Heart right ventricle (tissue), 16 donors: ENCODE results near the gene FGGY. TPM values are rescaled to one million over a fixed set of nuclear protein-coding genes. Genes with fewer than 3 reads are reported as not detected.

Experiments
- ATAC-seq, 8 donors: fragments of 200-7000 bp; cut with Tn5 transposase; one replicate each; pipeline ENCODE4 v1.9.1; 2020; ENCODE audit warnings: mild to moderate bottlenecking in 8 of 8, moderate library complexity in 8 of 8, moderate number of reproducible peaks in 1 of 8
- DNase-seq, 2 donors: peaks; one replicate each; pipeline ENCODE4 v3.0.0-alpha.2; 2020
- H3K27ac ChIP-seq, 10 donors: fragments of 200-600 bp; sonication (generic) in 2 of 10; one replicate each; pipeline versions ENCODE4 v1.5.0 to v1.8.0; 2020 to 2022; ENCODE audit warnings: mild to moderate bottlenecking in 3 of 10
- H3K27me3 ChIP-seq, 7 donors: fragments of 200-600 bp; one replicate each; pipeline ENCODE4 v1.8.0; 2021 to 2022; ENCODE audit warnings: mild to moderate bottlenecking in 2 of 7
- H3K36me3 ChIP-seq, 9 donors: fragments of 200-600 bp; sonication (generic) in 1 of 9; one replicate each; pipeline versions ENCODE4 v1.5.0 to v1.8.0; 2020 to 2022; ENCODE audit warnings: mild to moderate bottlenecking in 2 of 9
- H3K4me1 ChIP-seq, 9 donors: fragments of 200-600 bp; sonication (generic) in 1 of 9; one replicate each; pipeline versions ENCODE4 v1.5.0 to v1.8.0; 2020 to 2022; ENCODE audit warnings: mild to moderate bottlenecking in 4 of 9
- H3K4me3 ChIP-seq, 10 donors: fragments of 200-600 bp; sonication (generic) in 2 of 10; one replicate each; pipeline versions ENCODE4 v1.5.0 to v1.8.0; 2020 to 2022; ENCODE audit warnings: mild to moderate bottlenecking in 7 of 10, moderate library complexity in 2 of 10
- H3K9me3 ChIP-seq, 11 donors: fragments of 200-600 bp in 10 of 11; sonication (generic) in 2 of 11; one replicate each; pipeline versions ENCODE4 v1.5.0 to v1.8.0; 2013 to 2022; ENCODE audit warnings: mild to moderate bottlenecking in 2 of 11, control low read depth in 1 of 11, moderate library complexity in 1 of 11
- CTCF ChIP-seq, 9 donors: fragments of 200-600 bp; sonication (generic) in 2 of 9; IDR thresholded peaks; one replicate each; pipeline versions ENCODE4 v1.5.0 to v1.8.0; 2021 to 2022; ENCODE audit warnings: antibody characterized with exemption in 9 of 9, mild to moderate bottlenecking in 5 of 9, moderate library complexity in 1 of 9
- WGBS, 2 donors: extraction: QIAGEN DNeasy Blood & Tissue Kit; methylation state at CpG; one replicate each; pipeline ENCODE4 v1.1.7; 2013; ENCODE audit warnings: inconsistent platforms in 1 of 2; 5-methylcytosine and 5-hydroxymethylcytosine counted together
- intact Hi-C, 10 donors: fragments of 100-400 bp; cut with DNase I; formaldehyde crosslinking; loops; one replicate each; pipeline versions ENCODE4 v1.11.1 to v1.14.2; 2022
- polyA plus RNA-seq, 2 donors: library from polyadenylated mRNA; stranded (reverse); fragments of 200-250 nt; gene quantifications; one replicate each; pipeline ENCODE4 v1.2.3, GENCODE V29; 2013
- total RNA-seq, 10 donors: library from RNA; stranded (reverse); fragmentation: NEBNext Ultra II Directional in 3 of 10; extraction: Animal tissue kit (Norgen Biotek cat#: 25700) in 3 of 10; gene quantifications; one replicate each; pipeline versions ENCODE4 v1.2.1 to v1.2.4, GENCODE V29; 2021 to 2023
- donor health status: Arrhythmogenic right ventricular cardiomyopathy.
- donor health status: ischemic (EF 13 %, LVEDD 7.1; RV severe dilation, severe dysfunction).
- donor health status: healthy with polysubstance abuse.
- donor health status: DM: no; HTN: yes; CAD: no.
- donor health status: DM: no; HTN: no; CAD: no.
- donor health status: ischemic (EF 25% LVEDD 6.9; RV normal size, moderate dysfunction).
- donor health status: ischemic (EF 25% LVEDD 5.7; RV mildly dilated, moderate dysfunction).
- donor health status: healthy.
- donor health status: DM: yes; HTN: yes; CAD: no.
- donor health status: Ischemic cardiomyopathy.
- donor health status: ischemic (EF 35%, LVEDD 5.7; RV mildly dilated, moderate dysfunction).
- donor health status: nonischemic (EF 11% LVEDD 7.7; RV severe dilation, severe dysfunction).
- donor health status: DM: yes; HTN: yes; CAD: no.
- donor health status: PGD.
- donor health status: ischemic (EF 29% LVEDD 5.4; RV normal size, mild dysfunction).
- donor health status: nonischemic (EF 23%, LVEDD 6.1; RV moderate dilation, normal function).

The FGGY gene
- total and polyA plus RNA-seq, 12 donors = 3.1 to 51.8 (median 34.7) TPM

DNA sequence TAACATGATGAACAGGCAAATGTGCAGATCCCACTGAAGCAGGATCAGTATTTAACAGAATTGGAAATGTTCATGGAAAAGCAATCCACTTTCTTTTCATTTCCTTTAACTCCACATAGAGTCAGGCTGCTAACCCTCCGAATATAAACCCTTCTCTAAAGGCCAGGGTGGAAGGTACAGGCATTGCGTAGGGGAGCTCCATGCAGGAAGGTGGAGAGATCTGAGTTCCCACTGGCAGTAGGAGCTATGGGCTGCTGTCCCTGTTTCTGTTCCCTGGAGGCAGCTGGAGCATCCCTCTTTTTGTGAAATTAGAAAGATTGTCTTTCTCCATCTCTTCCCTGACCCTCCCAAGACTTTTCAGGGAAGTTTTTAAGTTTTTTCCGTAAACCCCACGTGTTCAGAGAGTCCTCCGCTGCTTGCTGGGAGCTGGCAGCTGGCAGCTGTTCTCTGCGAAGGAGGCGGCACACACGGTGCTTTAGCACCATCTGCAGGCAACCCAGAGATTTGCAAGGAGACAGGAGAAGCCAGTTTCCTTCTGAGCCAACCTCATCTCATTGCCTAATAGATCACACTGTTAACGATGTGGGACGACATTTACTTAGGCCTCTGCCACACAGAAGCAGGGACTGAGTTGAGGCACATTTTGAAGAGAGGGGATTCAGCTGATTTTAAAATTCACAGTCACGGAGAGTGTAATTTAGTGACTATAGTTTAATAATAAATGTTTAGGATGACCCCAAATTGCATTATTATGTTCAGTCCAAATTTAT lies 462.4 kb downstream of the FGGY start:
- 3 to 4% methylated on average over 11 of the region's 11 CpGs for WGBS, 2 donors
- Histone ChIP-seq H3K27ac (peak overlapping the region in 9 of 10 donors; percentile 13 to 75 (median 55)), H3K4me1 (peaks cover 0 to 16% (median 7%) of the 10 kb centered on the region in 9 donors), H3K9me3 (no peaks in the 10 kb centered on the region), H3K36me3 (no peaks in the 10 kb centered on the region), H3K4me3 (peak overlapping the region in 9 of 10 donors; percentile 14 to 42 (median 29)), H3K27me3 (no peaks in the 10 kb centered on the region)
- TF ChIP-seq CTCF (IDR thresholded peaks at IDR 0.05) = peak; percentile 92 to 99 (median 96)
- ATAC-seq = peak; percentile 92 to 96 (median 94)
- intact Hi-C loops = loop anchor here (1.0 to 10.0 kb wide), 21 partner anchors 42 to 1247 kb away; partner anchors contain the start of genes FGGY (in 3 of the 10) and JUN (in 1 of the 10)
- peak; percentile 76 to 79 for DNase-seq

- 79 to 83% methylated on average over 3 of the region's 3 CpGs for WGBS, 2 donors
- TF ChIP-seq CTCF (IDR thresholded peaks at IDR 0.05) = no peak
- no peak overlapping the region for H3K4me3 ChIP-seq
- H3K4me1 ChIP-seq = peaks cover 0 to 15% (median 7%) of the 10 kb centered on the region in 9 donors
- DNase-seq = no peak
- H3K27ac ChIP-seq = no peak overlapping the region
- intact Hi-C loops = no loop called here
- H3K9me3 ChIP-seq = no peaks in the 10 kb centered on the region
- H3K36me3 ChIP-seq = no peaks in the 10 kb centered on the region
- no peaks in the 10 kb centered on the region for H3K27me3 ChIP-seq
- ATAC-seq = no peak
Measured at GRCh38 chr1:59761443-59761842, 464.5 kb downstream of the FGGY start.

DNA sequence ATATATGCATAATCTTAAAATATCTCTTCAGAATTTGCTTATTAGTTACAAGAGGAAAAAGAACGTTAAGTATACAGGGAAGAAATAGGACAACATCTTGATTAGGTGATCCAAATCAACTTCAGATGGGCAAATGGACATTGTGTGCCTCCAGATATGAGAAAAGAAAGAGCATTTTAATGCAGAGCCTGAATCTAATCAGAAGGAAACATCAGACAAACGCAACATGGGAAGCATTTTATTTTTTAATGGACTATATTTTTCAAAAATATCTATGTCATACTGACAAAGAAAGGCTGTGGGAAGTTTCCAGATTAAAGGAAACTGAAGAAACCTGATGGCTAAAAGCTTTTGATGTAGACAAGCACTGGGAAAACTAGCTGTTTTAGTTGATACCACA lies 466.5 kb downstream of the FGGY start:
- no peaks in the 10 kb centered on the region for H3K36me3 ChIP-seq
- no peak overlapping the region for H3K27ac ChIP-seq
- no peaks in the 10 kb centered on the region for H3K9me3 ChIP-seq
- H3K27me3 ChIP-seq = no peaks in the 10 kb centered on the region
- H3K4me1 ChIP-seq = peaks cover 0 to 23% (median 7%) of the 10 kb centered on the region in 9 donors
- H3K4me3 ChIP-seq = no peak overlapping the region
- no peak for DNase-seq
- intact Hi-C loops = no loop called here
- TF ChIP-seq CTCF (IDR thresholded peaks at IDR 0.05) = no peak
- no peak for ATAC-seq
- WGBS, 2 donors = 74 to 79% methylated on average over 2 of the region's 2 CpGs

DNA sequence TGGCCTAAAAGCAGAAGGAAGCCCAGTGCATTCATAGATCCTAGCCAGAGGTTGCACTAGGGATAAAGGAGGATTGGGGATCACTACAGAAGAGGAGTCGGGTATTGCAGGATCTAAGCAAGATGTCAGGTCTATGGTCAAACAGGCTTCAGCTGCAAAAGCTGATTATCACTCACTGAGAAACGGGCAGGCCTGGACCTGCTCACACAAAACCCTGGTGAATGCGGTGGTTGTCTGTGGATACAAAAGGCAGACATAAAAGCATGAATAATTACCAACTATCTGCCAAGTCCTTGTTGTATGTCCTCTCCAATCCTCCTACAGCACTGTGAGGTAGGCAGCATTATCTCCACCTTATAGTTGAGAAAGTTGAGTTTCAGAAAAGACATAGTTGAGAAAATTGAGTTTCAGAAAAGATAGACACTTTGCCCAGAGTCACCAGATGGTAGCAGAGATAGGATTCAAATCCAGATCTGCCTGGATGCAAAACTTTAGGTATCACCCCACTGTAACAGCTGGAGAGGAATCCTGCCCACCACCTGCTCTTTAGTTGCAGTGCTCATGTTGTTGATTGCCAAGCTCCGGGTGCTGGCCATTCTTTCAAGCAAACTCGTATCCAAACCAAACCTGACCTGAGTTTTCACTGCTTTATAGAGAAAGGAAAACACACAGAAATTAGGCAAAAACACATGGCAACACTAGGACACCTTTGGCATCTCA lies 468.3 kb downstream of the FGGY start:
- ATAC-seq (no peak), DNase-seq (no peak)
- no peaks in the 10 kb centered on the region for H3K36me3 ChIP-seq
- TF ChIP-seq CTCF (IDR thresholded peaks at IDR 0.05) = no peak
- no peak overlapping the region for H3K27ac ChIP-seq
- H3K9me3 ChIP-seq = no peaks in the 10 kb centered on the region
- intact Hi-C loops = no loop called here
- no peaks in the 10 kb centered on the region for H3K27me3 ChIP-seq
- H3K4me1 ChIP-seq = peaks cover 0 to 9% (median 0%) of the 10 kb centered on the region in 9 donors
- H3K4me3 ChIP-seq = no peak overlapping the region
- 87 to 96% methylated on average over 5 of the region's 5 CpGs for WGBS, 2 donors
